Astrocyte of the spinal cord (primary cell): ENCODE results near the gene KANSL3.

Experiments
- DNase-seq: peaks from one replicate; pipeline ENCODE4 v3.0.0; 2011; ENCODE audit warnings: low read depth, low spot score
- H3K4me3 ChIP-seq: 2 replicates; pipeline ENCODE4 v1.5.1; 2011; ENCODE audit warnings: low read depth, mild to moderate bottlenecking, low read length, moderate library complexity
- in situ Hi-C: cut with HindIII; loops from 2 replicates; pipeline ENCODE4 v1.10.0; 2017; ENCODE audit warnings: low sequenced_read_pairs
- TF ChIP-seq, protein P1 (sequence below): IDR thresholded peaks from 2 replicates; pipeline ENCODE4 v1.5.1; 2012; ENCODE audit warnings: low read depth, mild to moderate bottlenecking, low read length, inconsistent platforms

The KANSL3 gene

DNA sequence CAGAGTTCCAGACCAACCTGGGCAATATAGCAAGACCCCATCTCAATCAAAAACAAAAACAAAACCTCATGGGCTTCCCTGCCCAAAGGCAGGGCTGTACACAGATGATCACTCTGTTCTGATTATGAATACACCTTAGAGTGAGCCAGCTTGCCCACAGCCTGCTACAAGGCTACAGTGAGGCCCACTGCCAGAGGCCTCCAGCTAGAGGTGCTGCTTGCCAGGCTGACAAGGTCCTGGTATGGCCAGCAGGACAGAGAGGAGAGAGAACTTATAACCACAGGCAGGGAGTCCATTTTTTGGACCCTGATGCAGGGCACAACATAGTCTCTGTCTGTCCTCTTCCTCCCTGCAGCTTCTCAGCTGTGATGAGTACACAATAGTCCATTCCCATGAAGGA is 41.5 kb downstream of the KANSL3 start:
- in situ Hi-C loops, result no loop called here
- TF ChIP-seq, protein P1, sequence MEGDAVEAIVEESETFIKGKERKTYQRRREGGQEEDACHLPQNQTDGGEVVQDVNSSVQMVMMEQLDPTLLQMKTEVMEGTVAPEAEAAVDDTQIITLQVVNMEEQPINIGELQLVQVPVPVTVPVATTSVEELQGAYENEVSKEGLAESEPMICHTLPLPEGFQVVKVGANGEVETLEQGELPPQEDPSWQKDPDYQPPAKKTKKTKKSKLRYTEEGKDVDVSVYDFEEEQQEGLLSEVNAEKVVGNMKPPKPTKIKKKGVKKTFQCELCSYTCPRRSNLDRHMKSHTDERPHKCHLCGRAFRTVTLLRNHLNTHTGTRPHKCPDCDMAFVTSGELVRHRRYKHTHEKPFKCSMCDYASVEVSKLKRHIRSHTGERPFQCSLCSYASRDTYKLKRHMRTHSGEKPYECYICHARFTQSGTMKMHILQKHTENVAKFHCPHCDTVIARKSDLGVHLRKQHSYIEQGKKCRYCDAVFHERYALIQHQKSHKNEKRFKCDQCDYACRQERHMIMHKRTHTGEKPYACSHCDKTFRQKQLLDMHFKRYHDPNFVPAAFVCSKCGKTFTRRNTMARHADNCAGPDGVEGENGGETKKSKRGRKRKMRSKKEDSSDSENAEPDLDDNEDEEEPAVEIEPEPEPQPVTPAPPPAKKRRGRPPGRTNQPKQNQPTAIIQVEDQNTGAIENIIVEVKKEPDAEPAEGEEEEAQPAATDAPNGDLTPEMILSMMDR, result no peak
- no peak for DNase-seq
- no peak overlapping the region for H3K4me3 ChIP-seq

DNA sequence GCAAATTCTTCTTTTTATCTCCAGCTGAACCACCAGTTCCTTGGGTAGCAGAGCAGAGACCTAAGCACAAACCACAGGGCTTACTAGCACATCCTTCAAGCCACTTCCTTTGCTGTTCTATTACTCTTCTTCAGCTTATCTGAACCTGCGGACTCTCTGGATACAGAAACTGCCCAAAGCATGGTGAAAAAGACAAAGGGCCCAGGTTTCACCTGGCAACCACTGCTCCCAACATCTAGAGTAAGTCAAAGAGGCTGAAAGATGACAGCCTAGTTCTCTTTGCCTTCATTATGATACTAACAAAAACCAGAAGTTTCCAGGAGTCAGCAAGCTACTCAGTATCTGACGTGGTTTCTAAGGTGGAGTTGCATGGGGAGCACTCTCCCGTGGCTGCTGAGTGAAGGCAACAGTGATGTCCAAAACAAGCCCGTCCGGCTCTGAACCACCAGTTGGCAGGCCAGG is 43.4 kb downstream of the KANSL3 start:
- TF ChIP-seq, protein P1, result no peak
- H3K4me3 ChIP-seq, result no peak overlapping the region
- no peak for DNase-seq
- in situ Hi-C loops, result no loop called here

DNA sequence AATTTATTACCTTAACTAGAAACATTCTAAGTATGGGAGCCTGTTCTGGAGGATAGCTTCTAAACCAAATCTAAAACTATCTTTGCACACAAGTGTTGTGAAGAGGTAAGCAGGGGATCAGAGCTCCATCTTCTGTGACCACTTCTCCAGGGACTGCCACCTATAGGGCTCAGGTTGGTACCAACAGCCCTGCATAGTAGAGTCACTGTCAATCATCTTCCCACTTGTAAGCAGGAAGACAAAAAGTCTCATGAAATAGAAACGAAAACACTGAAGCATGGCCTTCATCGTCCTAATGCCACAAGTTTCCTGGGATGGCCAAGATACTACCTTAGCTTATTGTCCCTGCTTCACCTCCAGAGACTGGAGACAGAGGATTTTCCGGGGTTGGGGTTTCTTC is 43.8 kb downstream of the KANSL3 start:
- TF ChIP-seq, protein P1, result no peak
- H3K4me3 ChIP-seq, result no peak overlapping the region
- in situ Hi-C loops, result no loop called here
- DNase-seq, result no peak

DNA sequence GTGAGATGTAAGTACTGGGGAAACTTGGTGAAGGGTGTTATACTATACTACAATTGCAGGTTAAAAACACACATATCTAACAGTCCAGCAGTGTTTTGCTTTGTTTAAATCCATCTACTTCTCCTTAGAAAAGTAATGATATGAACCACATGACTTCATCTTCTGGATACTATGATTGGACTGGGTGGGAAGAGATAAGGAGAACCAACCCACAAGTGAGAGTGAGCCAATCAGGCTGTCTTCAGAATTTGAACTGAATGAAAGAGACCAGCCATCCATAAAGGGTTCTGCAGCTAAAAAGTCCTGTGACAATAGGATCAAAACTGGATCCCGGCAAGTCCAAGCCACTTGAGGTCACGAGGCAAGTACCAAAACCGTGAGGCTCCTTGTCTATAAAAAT is 46.6 kb downstream of the KANSL3 start:
- in situ Hi-C loops, result no loop called here
- DNase-seq, result no peak
- no peak overlapping the region for H3K4me3 ChIP-seq
- TF ChIP-seq, protein P1, result no peak

DNA sequence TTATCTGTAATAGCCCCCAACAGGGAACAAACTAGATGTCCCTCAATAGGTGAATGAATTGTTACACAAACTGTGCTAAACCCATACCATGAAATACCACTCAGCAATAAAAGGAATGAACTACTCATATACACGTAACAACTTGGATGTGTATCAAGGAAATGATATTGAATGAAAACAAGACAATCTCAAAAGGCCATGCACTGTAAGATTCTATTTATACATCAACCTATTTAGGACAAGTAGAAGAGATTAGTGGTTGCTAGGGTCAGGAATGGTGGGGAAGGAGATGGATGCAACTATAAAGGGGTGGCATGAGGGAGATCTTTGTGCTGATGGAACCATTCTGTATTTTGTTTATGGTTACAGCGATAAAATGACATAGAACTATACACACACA is 47.1 kb downstream of the KANSL3 start:
- TF ChIP-seq, protein P1, result no peak
- no peak overlapping the region for H3K4me3 ChIP-seq
- no peak for DNase-seq
- in situ Hi-C loops, result no loop called here

DNA sequence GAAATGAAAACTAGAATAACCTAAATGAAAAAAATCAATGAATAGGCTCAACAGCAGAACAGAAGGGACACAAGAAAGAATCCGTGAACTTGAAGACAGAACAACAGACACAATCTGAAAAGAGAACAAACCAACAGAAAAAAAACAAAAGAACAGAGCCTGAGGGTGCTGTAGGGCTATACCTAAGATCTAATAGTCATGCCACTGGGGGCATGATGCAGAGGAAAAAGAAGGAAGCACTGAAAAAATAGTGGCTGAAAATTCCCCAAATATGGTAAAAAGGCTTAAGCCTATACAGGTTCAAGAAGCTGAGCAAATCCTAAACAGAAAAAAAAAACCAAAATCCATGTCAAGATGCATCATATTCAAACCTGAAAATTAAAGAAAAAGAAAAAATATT is 50.3 kb downstream of the KANSL3 start:
- TF ChIP-seq, protein P1, result no peak
- no peak overlapping the region for H3K4me3 ChIP-seq
- in situ Hi-C loops, result no loop called here
- no peak for DNase-seq

DNA sequence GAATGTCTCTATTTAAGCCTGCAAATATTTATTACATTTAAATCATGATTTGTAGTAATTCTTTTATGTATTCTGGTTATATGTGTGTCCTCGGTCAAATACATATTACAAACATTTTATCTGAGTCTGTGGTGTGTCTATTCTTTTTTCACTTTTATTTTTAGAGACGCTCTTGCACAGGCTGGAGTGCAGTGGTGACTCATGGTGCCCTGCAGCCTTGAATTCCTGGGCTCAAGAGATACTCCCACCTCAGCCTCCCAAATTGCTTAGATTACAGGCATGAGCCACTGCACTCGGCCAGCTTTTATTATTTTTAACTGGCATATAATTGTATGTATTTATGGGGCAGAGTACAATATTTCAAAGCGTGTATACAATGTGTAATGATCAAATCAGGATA is 54.1 kb downstream of the KANSL3 start:
- no peak overlapping the region for H3K4me3 ChIP-seq
- in situ Hi-C loops, result no loop called here
- no peak for DNase-seq
- TF ChIP-seq, protein P1, result no peak
